Endothelial cell (in vitro differentiated cells): Measurements from ENCODE around the gene HERPUD2. TPM values are rescaled to one million over a fixed set of nuclear protein-coding genes. Genes with fewer than 3 reads are reported as not detected.
A peak's percentile ranks its signal among the peaks of the same experiment; 100 is the strongest.
"Not testable (repeated sequence)": the region's sequence is repeated elsewhere in the genome, so short reads cannot be mapped to it uniquely, and the experiment has no call there.

ENCODE experiments used
- DNase-seq: peaks from one replicate; pipeline ENCODE4 v3.0.0; 2021; ENCODE audit warnings: low spot score
- H3K27ac Mint-ChIP-seq: one replicate; pipeline ENCODE4 v1.8.0; 2021; ENCODE audit warnings: mixed read lengths, inconsistent platforms; ENCODE audit not compliant: unreplicated experiment
- H3K27me3 Mint-ChIP-seq: one replicate; pipeline ENCODE4 v1.8.0; 2021; ENCODE audit warnings: mild to moderate bottlenecking, moderate library complexity, mixed read lengths, inconsistent platforms; ENCODE audit not compliant: unreplicated experiment
- H3K36me3 Mint-ChIP-seq: one replicate; pipeline ENCODE4 v1.8.0; 2021; ENCODE audit warnings: mild to moderate bottlenecking, low read depth, mixed read lengths, inconsistent platforms; ENCODE audit not compliant: unreplicated experiment
- H3K4me1 Mint-ChIP-seq: one replicate; pipeline ENCODE4 v1.8.0; 2021; ENCODE audit warnings: mild to moderate bottlenecking, mixed read lengths, inconsistent platforms; ENCODE audit not compliant: unreplicated experiment
- H3K4me3 Mint-ChIP-seq: one replicate; pipeline ENCODE4 v1.8.0; 2021; ENCODE audit warnings: mild to moderate bottlenecking, mixed read lengths, inconsistent platforms; ENCODE audit not compliant: unreplicated experiment
- H3K9me3 Mint-ChIP-seq: one replicate; pipeline ENCODE4 v1.8.0; 2021; ENCODE audit warnings: mixed read lengths, inconsistent platforms; ENCODE audit not compliant: unreplicated experiment
- total RNA-seq: library from RNA; stranded (reverse); fragmentation: NEBNext Ultra II Directional; extraction: Animal tissue kit (Norgen Biotek cat#: 25700); gene quantifications from one replicate; pipeline ENCODE4 v1.2.1, GENCODE V29; 2021; ENCODE audit not compliant: unreplicated experiment
- TF ChIP-seq, protein P1 (sequence below): fragments of 200-600 bp; sonication (generic); IDR thresholded peaks from one replicate; pipeline ENCODE4 v1.5.0; 2021; ENCODE audit warnings: antibody characterized with exemption; ENCODE audit not compliant: unreplicated experiment

Gene HERPUD2
- total RNA-seq, 1 donor from 2014 or later, result 41.0 TPM

DNA sequence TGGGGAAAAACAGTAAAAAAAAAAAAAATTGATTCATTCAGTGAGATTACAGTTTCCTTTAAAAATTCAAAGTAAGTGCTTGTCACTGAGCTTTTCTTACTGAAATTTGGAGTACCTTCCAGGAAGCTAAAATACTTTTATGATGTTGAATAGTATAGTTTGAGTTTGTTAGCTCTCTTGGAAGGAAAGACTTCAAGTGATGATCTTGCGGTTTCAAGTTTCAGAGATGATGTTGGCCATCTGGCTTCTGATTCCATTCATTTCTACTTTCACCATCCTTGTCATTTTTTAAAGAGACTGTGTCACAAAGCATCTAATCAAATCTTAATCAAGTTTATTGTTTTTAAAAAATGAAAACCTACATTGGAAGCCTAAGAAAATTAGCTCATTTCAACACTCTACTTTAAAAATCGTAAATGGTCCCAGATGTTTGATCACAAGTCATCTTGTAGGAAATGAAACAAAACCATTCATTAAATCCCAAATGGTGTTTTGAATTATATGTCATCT lies 4.9 kb upstream of the HERPUD2 start:
- no peak for DNase-seq
- H3K9me3 Mint-ChIP-seq, result no peaks in the 10 kb centered on the region
- H3K4me1 Mint-ChIP-seq, result peaks cover 22% of the 10 kb centered on the region
- peaks cover 7% of the 10 kb centered on the region for H3K27me3 Mint-ChIP-seq
- H3K27ac Mint-ChIP-seq, result no peak overlapping the region
- TF ChIP-seq, protein P1, sequence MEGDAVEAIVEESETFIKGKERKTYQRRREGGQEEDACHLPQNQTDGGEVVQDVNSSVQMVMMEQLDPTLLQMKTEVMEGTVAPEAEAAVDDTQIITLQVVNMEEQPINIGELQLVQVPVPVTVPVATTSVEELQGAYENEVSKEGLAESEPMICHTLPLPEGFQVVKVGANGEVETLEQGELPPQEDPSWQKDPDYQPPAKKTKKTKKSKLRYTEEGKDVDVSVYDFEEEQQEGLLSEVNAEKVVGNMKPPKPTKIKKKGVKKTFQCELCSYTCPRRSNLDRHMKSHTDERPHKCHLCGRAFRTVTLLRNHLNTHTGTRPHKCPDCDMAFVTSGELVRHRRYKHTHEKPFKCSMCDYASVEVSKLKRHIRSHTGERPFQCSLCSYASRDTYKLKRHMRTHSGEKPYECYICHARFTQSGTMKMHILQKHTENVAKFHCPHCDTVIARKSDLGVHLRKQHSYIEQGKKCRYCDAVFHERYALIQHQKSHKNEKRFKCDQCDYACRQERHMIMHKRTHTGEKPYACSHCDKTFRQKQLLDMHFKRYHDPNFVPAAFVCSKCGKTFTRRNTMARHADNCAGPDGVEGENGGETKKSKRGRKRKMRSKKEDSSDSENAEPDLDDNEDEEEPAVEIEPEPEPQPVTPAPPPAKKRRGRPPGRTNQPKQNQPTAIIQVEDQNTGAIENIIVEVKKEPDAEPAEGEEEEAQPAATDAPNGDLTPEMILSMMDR, result no peak
- no peak overlapping the region for H3K4me3 Mint-ChIP-seq
- H3K36me3 Mint-ChIP-seq, result peaks cover 6% of the 10 kb centered on the region

DNA sequence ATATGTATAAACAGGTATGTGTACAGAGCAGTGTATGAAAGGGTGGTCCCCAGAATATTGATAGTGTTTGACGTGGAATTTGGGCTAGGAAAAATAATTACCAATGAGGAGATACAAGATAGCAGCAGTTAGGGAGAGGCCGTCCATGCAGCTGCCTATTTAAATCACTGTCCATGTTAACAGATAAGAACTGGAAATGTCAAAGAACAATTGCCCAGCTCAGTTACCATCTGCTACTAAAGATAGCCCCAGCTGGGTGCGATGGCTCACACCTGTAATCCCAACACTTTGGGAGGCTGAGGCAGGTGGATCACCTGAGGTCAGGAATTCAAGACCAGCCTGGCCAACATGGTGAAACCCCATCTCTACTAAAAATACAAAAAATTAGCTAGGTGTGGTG lies 3.4 kb upstream of the HERPUD2 start:
- H3K4me3 Mint-ChIP-seq, DNase-seq, H3K9me3 Mint-ChIP-seq, H3K27ac Mint-ChIP-seq: not testable (repeated sequence)
- Mint-ChIP-seq H3K36me3 (peaks cover 11% of the 10 kb centered on the region), H3K27me3 (peaks cover 11% of the 10 kb centered on the region), H3K4me1 (peaks cover 30% of the 10 kb centered on the region)

DNA sequence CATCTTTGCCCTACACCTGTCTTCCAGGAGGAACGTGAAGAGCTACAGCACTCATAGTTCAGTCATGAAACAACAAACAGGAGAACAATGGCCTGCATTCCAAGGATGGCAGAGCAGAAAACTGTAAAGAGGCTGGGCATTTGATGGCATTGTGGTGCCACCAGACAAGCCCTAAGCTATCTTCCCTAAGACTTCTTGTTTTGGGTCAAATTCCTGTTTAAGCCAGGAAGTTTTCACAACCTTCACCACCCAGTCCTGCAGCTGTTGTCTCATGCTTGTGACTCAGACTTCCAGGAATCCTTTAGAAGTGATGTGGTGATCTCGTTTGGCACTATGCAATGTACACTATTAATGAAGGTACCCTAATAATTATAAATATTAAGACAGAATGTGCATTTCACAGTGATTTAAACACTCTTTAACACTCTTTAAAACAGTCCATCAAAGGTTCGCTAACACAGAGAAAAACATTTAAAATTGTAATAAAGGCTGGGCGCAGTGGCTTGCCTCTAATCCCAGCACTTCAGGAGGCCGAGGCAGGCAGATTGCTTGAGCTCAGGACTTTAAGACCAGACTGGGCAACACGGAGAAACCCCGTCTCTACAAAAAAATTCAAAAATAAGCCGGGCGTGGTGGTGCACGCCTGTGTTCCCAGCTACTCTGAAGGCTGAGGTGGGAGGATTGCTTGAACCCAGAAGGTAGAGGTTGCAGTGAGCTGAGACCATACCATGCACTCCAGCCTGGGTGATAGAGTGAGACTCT lies 2.7 kb upstream of the HERPUD2 start:
- Mint-ChIP-seq H3K36me3 (peaks cover 11% of the 10 kb centered on the region), H3K27me3 (peaks cover 11% of the 10 kb centered on the region), H3K4me3 (no peak overlapping the region), H3K27ac (peak overlapping the region; percentile 4), H3K9me3 (no peaks in the 10 kb centered on the region), H3K4me1 (peaks cover 38% of the 10 kb centered on the region)
- DNase-seq, result no peak
- TF ChIP-seq, protein P1, result no peak

DNA sequence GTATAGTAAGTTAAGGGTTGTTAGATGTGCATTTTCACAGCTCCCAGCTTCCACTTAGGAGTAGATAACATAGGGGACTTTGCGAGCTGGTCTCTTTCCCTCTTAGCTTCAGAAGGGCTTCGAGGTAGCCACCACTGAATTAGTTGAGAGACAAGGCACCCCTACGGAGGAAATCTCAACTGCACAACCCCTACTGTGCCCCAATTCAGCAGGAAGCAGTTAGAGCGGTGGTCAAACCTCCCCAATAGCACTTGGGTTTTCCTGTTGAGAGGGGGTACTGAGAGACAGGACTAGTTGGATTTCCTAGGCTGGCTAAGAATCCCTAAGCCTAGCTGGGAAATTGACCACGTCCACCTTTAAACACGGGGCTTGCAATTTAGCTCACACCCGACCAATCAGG lies 1.1 kb upstream of the HERPUD2 start:
- Mint-ChIP-seq H3K36me3 (peaks cover 16% of the 10 kb centered on the region), H3K27ac (peak overlapping the region; percentile 92), H3K4me3 (peak overlapping the region; percentile 94), H3K4me1 (peaks cover 53% of the 10 kb centered on the region), H3K9me3 (no peaks in the 10 kb centered on the region), H3K27me3 (peaks cover 11% of the 10 kb centered on the region)
- TF ChIP-seq, protein P1, result no peak
- no peak for DNase-seq

DNA sequence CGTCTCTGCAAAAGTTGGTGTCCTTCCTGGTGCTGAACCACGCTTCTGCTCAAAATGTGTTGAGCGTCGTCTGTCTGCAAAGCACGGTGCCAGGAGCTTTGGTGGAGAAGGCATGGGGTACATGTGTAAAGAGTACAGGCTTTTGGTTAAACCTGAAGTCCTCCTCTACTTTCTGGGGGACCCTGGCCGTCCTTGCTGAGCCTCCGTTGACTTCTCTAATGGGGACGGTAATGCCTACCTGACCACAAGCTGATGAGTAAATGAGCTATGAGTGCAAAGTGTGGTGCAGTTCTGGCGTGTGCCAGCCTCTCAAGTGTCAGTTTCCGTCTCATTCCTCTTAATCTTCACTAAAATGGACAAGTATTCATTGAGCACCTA lies 527 bp upstream of the HERPUD2 start:
- Mint-ChIP-seq H3K9me3 (no peaks in the 10 kb centered on the region), H3K36me3 (peaks cover 19% of the 10 kb centered on the region), H3K4me3 (peak overlapping the region; percentile 94), H3K27me3 (peaks cover 11% of the 10 kb centered on the region), H3K27ac (peak overlapping the region; percentile 92), H3K4me1 (peaks cover 56% of the 10 kb centered on the region)
- TF ChIP-seq, protein P1, result no peak
- DNase-seq, result no peak
